ENCODE results near the gene C10orf67.

DNA sequence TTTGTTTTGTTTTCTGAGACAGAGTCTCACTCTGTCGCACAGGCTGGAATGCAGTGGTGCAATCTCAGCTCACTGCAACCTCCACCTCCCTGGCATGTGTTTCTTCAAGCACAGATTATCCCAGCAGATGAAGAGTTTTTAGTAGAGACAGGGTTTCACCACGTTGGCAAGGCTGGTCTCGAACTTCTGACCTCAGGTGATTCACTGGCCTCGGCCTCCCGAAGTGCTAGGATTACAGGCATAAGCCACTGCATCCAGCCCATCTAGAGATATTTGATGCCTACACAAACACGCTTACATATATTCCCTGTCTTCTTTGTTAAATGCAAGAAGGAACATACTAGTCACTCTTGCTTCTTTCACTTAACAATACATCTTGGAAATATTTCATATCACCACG is 158.4 kb downstream of the C10orf67 start:
- TF ChIP-seq POLR2A (IDR thresholded peaks at IDR 0.05; ENCODE audit: low read length) (no peak), GATA1 (IDR thresholded peaks at IDR 0.05; ENCODE audit: low read depth, low read length) (no peak)
